ENCODE measurements around the gene CARNS1. TPM values are rescaled to one million over a fixed set of nuclear protein-coding genes. Genes with fewer than 3 reads are reported as not detected.
A peak's percentile ranks its signal among the peaks of the same experiment; 100 is the strongest.

The CARNS1 gene
- total RNA-seq, 1 experiment from 2014 or later: 1.1 TPM

- no peak for TF ChIP-seq CTCF (conservative IDR thresholded peaks at IDR 0.05)
Observed at GRCh38 chr11:67420646-67421429, 5.4 kb downstream of the CARNS1 start.

More at GRCh38 chr11:67420646-67421429, 5.4 kb downstream of the CARNS1 start:
- Histone ChIP-seq H2AFZ (ENCODE audit: low read length) (no peak overlapping the region), H2BK20ac (ENCODE audit: low read depth, low read length, poor library complexity, severe bottlenecking) (no peak overlapping the region), H3K4me1 (ENCODE audit: insufficient read depth, low read length) (no peaks in the 10 kb centered on the region), H4K8ac (replicated peaks; ENCODE audit: insufficient read length, low read depth, low read length) (no peak overlapping the region), H4K91ac (ENCODE audit: insufficient read length, low read depth, low read length) (no peak overlapping the region), H4K20me1 (ENCODE audit: control insufficient read depth, insufficient read depth, insufficient read length) (no peaks in the 10 kb centered on the region), H2BK120ac (ENCODE audit: low read depth, low read length, poor library complexity, severe bottlenecking) (no peak overlapping the region), H3K23ac (ENCODE audit: insufficient read length, low read depth, low read length) (no peak overlapping the region), H3K4me2 (ENCODE audit: insufficient read depth, insufficient read length, low read length) (peak overlapping the region; percentile 33), H2BK15ac (ENCODE audit: low read depth, low read length) (no peak overlapping the region), H3K79me2 (ENCODE audit: insufficient read depth, low read length) (no peaks in the 10 kb centered on the region), H3K79me1 (ENCODE audit: insufficient read depth, low read depth, low read length, poor library complexity, severe bottlenecking) (no peaks in the 10 kb centered on the region), H2AK5ac (ENCODE audit: insufficient read length, low read length) (no peak overlapping the region), H3K4ac (ENCODE audit: low read depth, low read length) (no peak overlapping the region), H3K9ac (ENCODE audit: extremely low read depth, insufficient read length, low read length) (no peak overlapping the region), H2BK5ac (ENCODE audit: insufficient read length, low read length) (no peak overlapping the region), H3K18ac (ENCODE audit: insufficient read length, low read depth, low read length) (no peak overlapping the region), H3T11ph (ENCODE audit: low read length) (no peak overlapping the region), H3K14ac (ENCODE audit: insufficient read depth, low read length) (no peak overlapping the region; the same call in 1 of the 2 replicates), H4K5ac (ENCODE audit: insufficient read length, low read depth, low read length) (no peak overlapping the region), H3K56ac (ENCODE audit: insufficient read length, low read depth, low read length) (no peak overlapping the region), H3K9me3 (ENCODE audit: control insufficient read depth, low read depth, low read length) (no peaks in the 10 kb centered on the region), H3K27ac (ENCODE audit: insufficient read length, low read depth, low read length) (no peak overlapping the region), H2BK12ac (ENCODE audit: insufficient read length, low read depth, low read length) (no peak overlapping the region), H3K23me2 (ENCODE audit: insufficient read length, low read depth, low read length, poor library complexity, severe bottlenecking) (no peaks in the 10 kb centered on the region), H3K27me3 (ENCODE audit: insufficient read depth, low read length) (no peaks in the 10 kb centered on the region)
- DNase-seq: peak; percentile 98
- Mint-ChIP-seq H3K27me3 (ENCODE audit: low read depth) (peaks cover 14% of the 10 kb centered on the region), H3K4me3 (peak overlapping the region; percentile 55 to 82), H3K9me3 (no peaks in the 10 kb centered on the region; a peak in 1 of 5 replicates), H3K4me1 (peaks cover 28 to 31% of the 10 kb centered on the region in 2 experiments), H3K27ac (peak overlapping the region in 2 of 3 experiments; percentile 77 to 83; a peak in 2 of 7 replicates), H3K36me3 (ENCODE audit: insufficient read depth in 1 of 3, low read depth in 3 of 3) (peaks cover 0 to 1% (median 0%) of the 10 kb centered on the region in 3 experiments; a peak in 1 of 7 replicates)
- WGBS (ENCODE audit: extremely low coverage, insufficient read length, low lambda C conversion rate): no CpG with 5 or more reads among the region's 97 CpGs
